HG03432 (cell line): ENCODE results near the gene CERS3.

Source experiments
- ATAC-seq: cut with Tn5 transposase; IDR thresholded peaks from one replicate; pipeline ENCODE4 v1.9.1; 2021; ENCODE audit warnings: mild to moderate bottlenecking, moderate library complexity; ENCODE audit not compliant: unreplicated experiment

The CERS3 gene

GRCh38 chr15:100531204-100531603, 2.5 kb upstream of the CERS3 start:
- ATAC-seq, result no peak

- ATAC-seq, result no peak
These were observed 806 bp upstream of the CERS3 start for GRCh38 chr15:100529556-100529955.

- ATAC-seq, result no peak
These were observed 2.7 kb downstream of the CERS3 start for GRCh38 chr15:100526027-100526481.

- no peak for ATAC-seq
These were observed 3.3 kb downstream of the CERS3 start for GRCh38 chr15:100525436-100525835.

- no peak for ATAC-seq
These were observed 4.4 kb downstream of the CERS3 start for GRCh38 chr15:100524326-100524725.

GRCh38 chr15:100521907-100522306, 6.8 kb downstream of the CERS3 start:
- no peak for ATAC-seq

- ATAC-seq, result no peak
These were observed 8.4 kb downstream of the CERS3 start for GRCh38 chr15:100520132-100520921.

GRCh38 chr15:100517846-100518245, 10.9 kb downstream of the CERS3 start:
- no peak for ATAC-seq

- ATAC-seq, result no peak
These were observed 11.9 kb downstream of the CERS3 start for GRCh38 chr15:100516643-100517512.

- no peak for ATAC-seq
These were observed 13.0 kb downstream of the CERS3 start for GRCh38 chr15:100515758-100516157.

- ATAC-seq, result no peak
These were observed 20.0 kb downstream of the CERS3 start for GRCh38 chr15:100508641-100509300.

- ATAC-seq, result no peak
These were observed 26.1 kb downstream of the CERS3 start for GRCh38 chr15:100502651-100503050.

GRCh38 chr15:100501117-100501516, 27.6 kb downstream of the CERS3 start:
- no peak for ATAC-seq

- no peak for ATAC-seq
These were observed 28.3 kb downstream of the CERS3 start for GRCh38 chr15:100500226-100500990.

GRCh38 chr15:100495861-100496260, 32.9 kb downstream of the CERS3 start:
- no peak for ATAC-seq

- no peak for ATAC-seq
These were observed 35.5 kb downstream of the CERS3 start for GRCh38 chr15:100493213-100493612.

- ATAC-seq, result no peak
These were observed 44.3 kb downstream of the CERS3 start for GRCh38 chr15:100484443-100484842.

- no peak for ATAC-seq
These were observed 45.4 kb downstream of the CERS3 start for GRCh38 chr15:100483370-100483769.

GRCh38 chr15:100476805-100477204, 51.9 kb downstream of the CERS3 start:
- no peak for ATAC-seq

- ATAC-seq, result no peak
These were observed 56.0 kb downstream of the CERS3 start for GRCh38 chr15:100472736-100473135.

- ATAC-seq, result no peak
These were observed 56.8 kb downstream of the CERS3 start for GRCh38 chr15:100471933-100472332.
